Measurements from ENCODE around the gene TTN. TPM values are rescaled to one million over a fixed set of nuclear protein-coding genes. Genes with fewer than 3 reads are reported as not detected.

The TTN gene
- total RNA-seq, 1 donor = under 0.01 TPM

- TF ChIP-seq CTCF (IDR thresholded peaks at IDR 0.05; ENCODE audit: insufficient read depth, low read depth, low read length) = no peak
- no peak for DNase-seq (ENCODE audit: low read depth)
- H3K4me3 ChIP-seq (ENCODE audit: low read depth, low read length) = no peak overlapping the region
Measured at GRCh38 chr2:178819992-178820391, 12.8 kb upstream of the TTN start.

GRCh38 chr2:178819147-178819875, 12.1 kb upstream of the TTN start:
- TF ChIP-seq CTCF (IDR thresholded peaks at IDR 0.05; ENCODE audit: insufficient read depth, low read depth, low read length) = no peak
- no peak overlapping the region for H3K4me3 ChIP-seq (ENCODE audit: low read depth, low read length)
- DNase-seq (ENCODE audit: low read depth) = no peak

- TF ChIP-seq CTCF (IDR thresholded peaks at IDR 0.05; ENCODE audit: insufficient read depth, low read depth, low read length) = no peak
- H3K4me3 ChIP-seq (ENCODE audit: low read depth, low read length) = no peak overlapping the region
- DNase-seq (ENCODE audit: low read depth) = no peak
Measured at GRCh38 chr2:178811901-178812300, 4.7 kb upstream of the TTN start.

- no peak for TF ChIP-seq CTCF (IDR thresholded peaks at IDR 0.05; ENCODE audit: insufficient read depth, low read depth, low read length)
- DNase-seq (ENCODE audit: low read depth) = no peak
- H3K4me3 ChIP-seq (ENCODE audit: low read depth, low read length) = no peak overlapping the region
Measured at GRCh38 chr2:178811045-178811444, 3.8 kb upstream of the TTN start.

- no peak for DNase-seq (ENCODE audit: low read depth)
- no peak overlapping the region for H3K4me3 ChIP-seq (ENCODE audit: low read depth, low read length)
- no peak for TF ChIP-seq CTCF (IDR thresholded peaks at IDR 0.05; ENCODE audit: insufficient read depth, low read depth, low read length)
Measured at GRCh38 chr2:178810422-178810821, 3.2 kb upstream of the TTN start.

- no peak for DNase-seq (ENCODE audit: low read depth)
- H3K4me3 ChIP-seq (ENCODE audit: low read depth, low read length) = no peak overlapping the region
- no peak for TF ChIP-seq CTCF (IDR thresholded peaks at IDR 0.05; ENCODE audit: insufficient read depth, low read depth, low read length)
Measured at GRCh38 chr2:178806543-178806942, 680 bp downstream of the TTN start.

- DNase-seq (ENCODE audit: low read depth) = no peak
- H3K4me3 ChIP-seq (ENCODE audit: low read depth, low read length) = no peak overlapping the region
- TF ChIP-seq CTCF (IDR thresholded peaks at IDR 0.05; ENCODE audit: insufficient read depth, low read depth, low read length) = no peak
Measured at GRCh38 chr2:178805457-178805856, 1.8 kb downstream of the TTN start.

All from fibroblast of villous mesenchyme (primary cell).